ENCODE measurements around the gene ST8SIA1.

GRCh38 chr12:22164139-22164538 lies 170.4 kb downstream of the ST8SIA1 start:
- TF ChIP-seq TAF1 (IDR thresholded peaks at IDR 0.05; ENCODE audit: low read depth, low read length): no peak
- TF ChIP-seq POLR2A (IDR thresholded peaks at IDR 0.05; ENCODE audit: low read depth, low read length): no peak
- TF ChIP-seq POLR2AphosphoS5 (IDR thresholded peaks at IDR 0.05; ENCODE audit: low read depth, low read length): no peak

Measured in GM12891 (cell line).